Measurements from ENCODE around the gene TRAPPC3. TPM values are rescaled to one million over a fixed set of nuclear protein-coding genes. Genes with fewer than 3 reads are reported as not detected.

Gene TRAPPC3
- total RNA-seq, 1 donor from 2014 or later: 74.4 TPM

DNA sequence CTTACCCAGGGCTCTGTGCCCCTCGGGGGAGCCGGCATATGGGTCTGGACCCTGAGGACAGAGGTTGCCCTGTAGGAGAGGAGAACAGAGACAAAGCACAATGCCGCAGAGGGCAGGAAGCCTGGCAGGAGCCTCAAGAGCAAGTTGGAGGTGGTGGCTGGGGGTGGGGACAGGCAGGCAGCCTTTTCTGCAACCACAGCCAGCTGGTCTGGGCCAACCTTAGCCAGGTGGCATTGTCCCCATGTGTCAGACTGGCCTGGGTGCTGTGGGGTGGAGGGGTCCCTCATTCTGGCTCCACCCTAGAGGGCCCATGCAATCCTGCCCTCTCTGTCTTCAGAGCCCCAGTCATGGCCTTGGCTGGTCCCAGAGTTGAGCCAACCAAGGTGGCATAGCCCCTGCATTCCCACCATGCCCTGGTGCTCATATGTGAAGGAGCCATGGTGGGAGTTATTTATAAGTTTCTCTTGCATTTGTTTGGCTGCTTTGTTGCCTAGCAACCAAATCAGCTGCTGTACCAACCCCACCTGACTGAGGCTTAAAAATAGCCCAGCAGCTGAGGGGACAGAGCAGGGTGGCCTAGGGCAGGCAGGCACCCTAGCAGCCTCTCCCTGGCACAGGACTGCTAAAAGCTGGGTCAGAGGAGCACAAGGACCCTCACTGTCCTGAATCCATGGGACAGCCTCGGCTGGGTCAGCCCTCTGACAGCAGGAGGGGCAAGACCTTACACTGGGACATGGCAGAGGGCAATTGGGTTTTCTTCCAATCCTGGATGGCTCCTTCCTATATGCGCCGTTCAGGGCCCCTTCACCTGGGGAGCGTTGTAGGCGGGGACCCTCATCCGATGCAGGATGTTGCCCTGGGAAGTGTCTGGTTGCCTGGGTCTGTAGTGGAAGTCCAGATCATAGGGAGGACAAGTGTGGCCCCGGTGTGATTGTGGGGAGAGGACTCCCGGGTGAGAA, 26.1 kb upstream of the TRAPPC3 start:
- peaks cover 4% of the 10 kb centered on the region for H3K4me1 Mint-ChIP-seq (ENCODE audit: low read depth)
- no peaks in the 10 kb centered on the region for H3K9me3 Mint-ChIP-seq
- H3K27me3 Mint-ChIP-seq (ENCODE audit: insufficient read depth): no peaks in the 10 kb centered on the region
- H3K27ac Mint-ChIP-seq: peak overlapping the region; percentile 26
- DNase-seq (ENCODE audit: low spot score): no peak
- H3K36me3 Mint-ChIP-seq (ENCODE audit: low read depth): peaks cover 39% of the 10 kb centered on the region
- intact Hi-C loops (cut with micrococcal nuclease): no loop called here
- H3K4me3 Mint-ChIP-seq: no peak overlapping the region

DNA sequence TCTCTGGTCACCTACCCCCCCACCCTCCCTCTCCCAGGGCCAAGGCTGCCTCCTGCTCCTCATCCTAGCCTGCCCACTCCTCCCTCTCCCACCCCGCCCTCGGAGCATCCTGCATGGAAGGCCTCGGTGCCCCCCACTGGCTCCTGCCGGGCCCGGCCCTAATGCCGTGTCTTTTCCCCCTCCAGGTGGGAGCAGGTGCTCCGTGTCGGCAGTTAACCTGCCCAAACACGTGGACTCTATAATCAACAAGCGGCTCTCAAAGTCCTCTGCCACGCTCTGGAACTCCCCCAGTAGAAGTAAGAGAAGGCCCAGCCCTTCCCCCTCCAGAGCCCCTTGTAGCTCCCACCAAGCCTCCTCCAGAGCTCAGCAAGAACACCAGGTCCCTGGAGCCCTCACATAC, 25.4 kb upstream of the TRAPPC3 start:
- DNase-seq (ENCODE audit: low spot score): no peak
- peaks cover 8% of the 10 kb centered on the region for H3K4me1 Mint-ChIP-seq (ENCODE audit: low read depth)
- intact Hi-C loops (cut with micrococcal nuclease): no loop called here
- H3K36me3 Mint-ChIP-seq (ENCODE audit: low read depth): peaks cover 38% of the 10 kb centered on the region
- H3K9me3 Mint-ChIP-seq: no peaks in the 10 kb centered on the region
- H3K4me3 Mint-ChIP-seq: no peak overlapping the region
- peak overlapping the region; percentile 26 for H3K27ac Mint-ChIP-seq
- H3K27me3 Mint-ChIP-seq (ENCODE audit: insufficient read depth): no peaks in the 10 kb centered on the region

DNA sequence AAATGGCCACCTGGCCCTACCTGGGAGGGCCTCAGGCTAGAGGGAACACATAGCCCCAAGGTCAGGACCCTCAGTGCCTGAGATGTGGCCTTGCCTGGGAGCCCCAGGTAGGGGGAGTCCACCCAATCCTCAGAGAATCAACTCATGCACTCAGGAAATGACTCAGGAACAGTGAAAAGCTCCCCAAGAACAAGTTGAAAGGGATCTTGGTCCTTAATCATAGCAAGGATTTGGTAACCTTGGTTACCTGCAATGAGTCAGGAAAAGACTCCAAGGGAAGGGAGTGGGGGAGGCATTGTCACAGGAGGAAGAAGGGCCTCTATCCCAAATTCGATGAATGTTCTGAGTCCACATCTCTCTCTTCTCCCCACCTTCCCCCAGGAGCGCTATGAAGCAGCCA, 23.7 kb upstream of the TRAPPC3 start:
- H3K4me1 Mint-ChIP-seq (ENCODE audit: low read depth): peaks cover 8% of the 10 kb centered on the region
- no peaks in the 10 kb centered on the region for H3K9me3 Mint-ChIP-seq
- H3K27ac Mint-ChIP-seq: no peak overlapping the region
- intact Hi-C loops (cut with micrococcal nuclease): no loop called here
- H3K27me3 Mint-ChIP-seq (ENCODE audit: insufficient read depth): no peaks in the 10 kb centered on the region
- no peak overlapping the region for H3K4me3 Mint-ChIP-seq
- peaks cover 37% of the 10 kb centered on the region for H3K36me3 Mint-ChIP-seq (ENCODE audit: low read depth)
- DNase-seq (ENCODE audit: low spot score): no peak

DNA sequence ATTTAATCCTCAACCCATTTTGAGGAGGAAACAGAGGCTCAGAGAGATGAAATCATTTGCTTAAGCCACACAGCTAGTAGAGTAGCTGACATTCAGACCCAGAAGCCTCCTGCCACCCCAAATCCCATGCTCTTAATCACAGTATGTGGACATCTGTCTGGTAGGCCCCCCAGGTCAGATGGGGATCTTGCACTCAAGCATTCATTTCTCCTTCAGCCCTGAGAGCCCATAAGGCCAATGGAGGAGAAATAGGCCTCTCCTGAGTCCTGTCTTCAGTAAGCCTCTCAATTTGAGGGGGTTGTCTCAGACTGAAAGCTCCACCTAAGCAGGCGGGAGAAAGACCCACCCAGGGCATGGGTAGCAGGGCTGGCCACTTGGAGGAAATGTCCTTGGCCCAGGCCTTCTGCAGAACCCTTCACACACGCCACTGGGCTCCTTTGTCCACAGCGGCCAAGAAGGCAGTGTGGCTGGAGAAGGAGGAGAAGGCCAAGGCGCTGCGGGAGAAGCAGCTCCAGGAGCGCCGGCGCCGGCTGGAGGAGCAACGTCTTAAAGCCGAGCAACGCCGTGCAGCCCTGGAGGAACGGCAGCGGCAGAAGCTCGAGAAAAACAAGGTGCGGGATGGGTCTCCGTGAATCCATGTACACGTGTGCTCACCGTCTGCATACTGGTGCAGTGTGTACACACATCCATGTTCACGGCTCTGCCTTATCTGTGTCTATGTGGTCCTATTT, 22.9 kb upstream of the TRAPPC3 start:
- intact Hi-C loops (cut with micrococcal nuclease): no loop called here
- H3K36me3 Mint-ChIP-seq (ENCODE audit: low read depth): peaks cover 34% of the 10 kb centered on the region
- no peak for DNase-seq (ENCODE audit: low spot score)
- H3K4me1 Mint-ChIP-seq (ENCODE audit: low read depth): peaks cover 10% of the 10 kb centered on the region
- H3K27ac Mint-ChIP-seq: no peak overlapping the region
- H3K4me3 Mint-ChIP-seq: no peak overlapping the region
- H3K27me3 Mint-ChIP-seq (ENCODE audit: insufficient read depth): no peaks in the 10 kb centered on the region
- H3K9me3 Mint-ChIP-seq: no peaks in the 10 kb centered on the region

DNA sequence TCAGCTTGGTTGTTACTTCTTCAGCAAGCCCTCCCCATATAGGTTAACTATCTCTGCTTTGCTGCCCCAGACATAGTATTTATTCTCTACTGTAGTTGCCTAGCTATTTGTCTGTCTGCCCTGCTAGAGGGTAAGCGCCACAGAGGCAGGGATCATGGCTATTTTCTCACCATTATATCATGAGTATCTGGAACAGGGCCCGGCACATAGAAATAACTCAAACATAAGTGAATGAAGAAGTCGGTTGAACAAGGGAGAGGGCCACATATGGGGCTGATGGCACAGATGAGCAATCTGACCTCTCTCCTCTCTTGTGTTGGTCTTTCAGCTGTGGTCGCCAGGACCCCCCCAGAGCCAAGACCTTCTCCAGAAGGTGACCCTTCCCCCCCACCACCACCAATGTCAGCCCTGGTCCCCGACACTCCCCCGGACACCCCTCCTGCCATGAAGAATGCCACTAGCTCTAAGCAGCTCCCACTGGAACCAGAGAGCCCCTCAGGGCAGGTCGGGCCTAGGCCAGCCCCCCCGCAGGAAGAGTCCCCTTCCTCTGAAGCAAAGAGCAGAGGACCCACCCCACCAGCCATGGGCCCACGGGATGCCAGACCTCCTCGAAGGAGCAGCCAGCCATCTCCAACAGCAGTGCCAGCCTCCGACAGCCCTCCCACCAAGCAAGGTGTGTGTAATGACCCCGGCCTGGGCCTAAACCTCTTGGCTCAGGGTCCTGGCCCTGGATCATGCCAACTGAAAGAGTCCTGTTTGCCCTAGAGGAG, 21.5 kb upstream of the TRAPPC3 start:
- Mint-ChIP-seq H3K36me3 (ENCODE audit: low read depth) (peaks cover 39% of the 10 kb centered on the region), H3K27me3 (ENCODE audit: insufficient read depth) (no peaks in the 10 kb centered on the region)

DNA sequence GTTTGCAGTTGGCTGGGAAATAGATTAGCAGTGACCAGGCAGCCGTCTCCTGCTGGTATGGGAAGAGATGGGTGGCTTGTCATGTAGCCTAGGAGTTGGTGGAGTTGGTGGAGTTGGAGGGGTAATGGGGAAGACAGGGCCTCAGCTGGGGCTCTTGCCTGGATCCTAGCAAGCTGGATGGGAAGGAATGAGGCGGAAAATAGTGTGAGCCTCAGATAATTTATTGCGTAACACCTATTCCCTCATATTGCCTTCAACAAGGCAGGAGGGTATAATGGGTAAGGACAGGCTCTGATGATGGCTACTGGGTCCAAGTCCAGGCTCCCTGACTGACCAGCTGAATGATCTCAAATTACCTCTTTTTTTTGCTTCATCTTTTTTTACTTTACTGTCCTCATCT, 19.2 kb upstream of the TRAPPC3 start:
- no peaks in the 10 kb centered on the region for H3K27me3 Mint-ChIP-seq (ENCODE audit: insufficient read depth)
- DNase-seq (ENCODE audit: low spot score): no peak
- peaks cover 39% of the 10 kb centered on the region for H3K36me3 Mint-ChIP-seq (ENCODE audit: low read depth)
- peak overlapping the region; percentile 36 for H3K27ac Mint-ChIP-seq
- no peak overlapping the region for H3K4me3 Mint-ChIP-seq
- H3K4me1 Mint-ChIP-seq (ENCODE audit: low read depth): peaks cover 25% of the 10 kb centered on the region
- intact Hi-C loops (cut with micrococcal nuclease): no loop called here
- no peaks in the 10 kb centered on the region for H3K9me3 Mint-ChIP-seq

More for the DNA sequence above, 21.5 kb upstream of the TRAPPC3 start:
- Mint-ChIP-seq H3K27ac (peak overlapping the region; percentile 23), H3K9me3 (no peaks in the 10 kb centered on the region), H3K4me1 (ENCODE audit: low read depth) (peaks cover 17% of the 10 kb centered on the region), H3K4me3 (no peak overlapping the region)
- intact Hi-C loops (cut with micrococcal nuclease): no loop called here
- DNase-seq (ENCODE audit: low spot score): no peak

DNA sequence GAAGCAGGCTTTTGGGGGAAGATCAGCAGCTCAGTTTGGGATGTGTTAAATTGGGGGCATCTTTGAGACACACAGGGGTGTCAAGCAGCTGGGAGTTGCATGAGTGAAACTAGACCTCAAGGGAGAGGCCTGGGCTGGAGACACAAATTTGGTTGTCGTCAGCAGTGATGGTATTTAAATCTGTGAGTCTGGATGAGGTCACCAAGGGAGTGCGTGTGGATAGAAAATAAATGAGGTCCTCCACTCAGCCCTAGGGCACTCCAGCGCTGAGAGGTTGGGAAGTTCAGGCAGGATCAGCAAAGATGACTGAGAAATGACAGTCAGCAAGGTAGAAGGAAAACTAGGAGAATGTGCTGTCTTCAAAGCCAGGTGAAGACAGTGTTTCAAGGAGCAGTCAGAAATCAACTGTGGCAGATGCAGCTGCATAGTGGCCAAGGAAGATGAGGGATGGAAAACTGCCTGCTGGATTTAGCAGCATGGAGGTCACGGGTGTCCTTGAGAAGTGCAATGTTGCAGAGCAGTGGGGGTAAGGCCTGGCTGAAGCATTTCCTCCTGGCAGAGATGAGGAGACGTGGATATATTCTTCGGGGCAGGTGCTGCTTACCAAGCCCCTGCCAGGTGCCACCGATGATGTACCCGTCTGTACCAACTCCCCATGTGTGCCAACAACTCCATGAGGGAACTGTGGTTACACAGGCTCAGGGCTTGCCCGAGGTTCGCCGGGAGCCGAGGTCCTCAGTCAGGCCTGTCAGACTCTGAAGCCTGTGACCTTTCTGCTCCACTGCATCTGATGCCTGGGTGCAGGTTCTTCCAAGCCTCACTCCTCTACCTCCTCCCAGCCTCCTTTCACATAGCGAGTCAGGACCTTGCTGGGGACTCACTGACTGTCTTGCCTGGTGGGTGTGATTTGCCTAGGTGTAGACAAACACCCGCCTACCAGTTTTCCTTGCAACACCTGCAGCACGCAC, 17.9 kb upstream of the TRAPPC3 start:
- H3K9me3 Mint-ChIP-seq: no peaks in the 10 kb centered on the region
- peaks cover 31% of the 10 kb centered on the region for H3K36me3 Mint-ChIP-seq (ENCODE audit: low read depth)
- H3K4me3 Mint-ChIP-seq: no peak overlapping the region
- H3K27me3 Mint-ChIP-seq (ENCODE audit: insufficient read depth): no peaks in the 10 kb centered on the region
- DNase-seq (ENCODE audit: low spot score): no peak
- peak overlapping the region; percentile 36 for H3K27ac Mint-ChIP-seq
- intact Hi-C loops (cut with micrococcal nuclease): no loop called here
- H3K4me1 Mint-ChIP-seq (ENCODE audit: low read depth): peaks cover 37% of the 10 kb centered on the region

DNA sequence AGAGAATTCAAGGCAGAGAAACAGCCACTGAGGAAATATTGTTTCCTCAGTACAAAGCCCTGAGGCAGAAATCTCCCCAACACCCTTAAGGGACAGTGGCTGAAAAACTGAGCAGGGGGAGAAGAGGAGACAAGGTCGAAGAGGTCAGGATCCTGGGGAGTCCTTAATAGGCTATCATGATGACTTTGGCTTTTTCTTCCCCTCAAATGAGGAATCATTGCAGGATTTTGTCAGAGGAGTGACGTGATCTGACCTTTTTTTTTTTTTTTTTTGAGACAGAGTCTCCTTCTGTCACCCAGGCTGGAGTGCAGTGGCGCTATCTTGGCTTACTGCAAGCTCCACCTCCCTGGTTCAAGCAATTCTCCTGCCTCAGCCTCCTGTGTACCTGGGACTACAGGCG, 16.9 kb upstream of the TRAPPC3 start:
- Mint-ChIP-seq H3K9me3 (no peaks in the 10 kb centered on the region), H3K27ac (peak overlapping the region; percentile 36), H3K27me3 (ENCODE audit: insufficient read depth) (no peaks in the 10 kb centered on the region), H3K36me3 (ENCODE audit: low read depth) (peaks cover 33% of the 10 kb centered on the region), H3K4me1 (ENCODE audit: low read depth) (peaks cover 48% of the 10 kb centered on the region), H3K4me3 (no peak overlapping the region)
- DNase-seq (ENCODE audit: low spot score): no peak
- intact Hi-C loops (cut with micrococcal nuclease): no loop called here

DNA sequence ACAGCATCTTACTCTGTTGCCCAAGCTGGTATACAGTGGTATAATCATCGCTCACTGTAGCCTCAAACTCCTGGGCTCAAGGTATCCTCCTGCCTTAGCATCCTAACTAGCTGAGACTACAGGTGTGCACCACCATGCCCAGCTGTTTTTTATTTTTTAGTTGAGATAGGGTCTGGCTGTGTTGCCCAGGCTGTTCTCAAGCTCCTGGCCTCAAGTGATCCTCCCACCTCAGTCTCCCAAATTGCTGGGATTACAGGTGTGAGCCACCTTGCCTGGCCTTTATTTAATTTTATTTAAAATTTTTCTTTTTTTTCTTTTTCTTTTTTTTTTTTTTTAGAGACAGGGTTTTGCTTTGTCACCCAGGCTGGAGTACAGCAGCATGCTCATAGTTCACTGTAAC, 15.9 kb upstream of the TRAPPC3 start:
- Mint-ChIP-seq H3K36me3 (ENCODE audit: low read depth) (peaks cover 29% of the 10 kb centered on the region), H3K27ac (no peak overlapping the region), H3K9me3 (no peaks in the 10 kb centered on the region), H3K27me3 (ENCODE audit: insufficient read depth) (no peaks in the 10 kb centered on the region), H3K4me3 (no peak overlapping the region), H3K4me1 (ENCODE audit: low read depth) (peaks cover 53% of the 10 kb centered on the region)
- no peak for DNase-seq (ENCODE audit: low spot score)
- intact Hi-C loops (cut with micrococcal nuclease): no loop called here

DNA sequence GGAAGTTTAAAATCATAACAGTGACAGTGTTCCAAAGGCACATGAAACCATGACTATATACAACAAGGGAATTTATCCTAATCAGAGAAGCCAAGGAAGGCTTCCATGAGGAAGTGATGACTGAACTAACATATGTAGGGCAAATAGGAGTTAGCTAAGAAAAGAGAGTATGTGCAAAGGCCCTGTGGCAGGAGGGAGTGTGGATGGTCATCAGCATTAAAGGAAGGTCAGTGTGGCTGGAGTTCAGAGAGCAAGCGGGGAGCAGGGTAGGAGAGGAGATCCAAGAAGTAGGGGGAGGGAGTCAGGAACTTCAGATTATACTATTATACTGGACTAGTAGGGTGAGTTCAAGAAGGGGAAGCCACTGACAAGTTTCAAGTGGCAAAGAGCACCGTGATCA, 15.1 kb upstream of the TRAPPC3 start:
- Mint-ChIP-seq H3K36me3 (ENCODE audit: low read depth) (peaks cover 30% of the 10 kb centered on the region), H3K4me3 (no peak overlapping the region), H3K9me3 (no peaks in the 10 kb centered on the region), H3K27ac (peak overlapping the region; percentile 58), H3K27me3 (ENCODE audit: insufficient read depth) (no peaks in the 10 kb centered on the region), H3K4me1 (ENCODE audit: low read depth) (peaks cover 58% of the 10 kb centered on the region)
- intact Hi-C loops (cut with micrococcal nuclease): no loop called here
- no peak for DNase-seq (ENCODE audit: low spot score)

DNA sequence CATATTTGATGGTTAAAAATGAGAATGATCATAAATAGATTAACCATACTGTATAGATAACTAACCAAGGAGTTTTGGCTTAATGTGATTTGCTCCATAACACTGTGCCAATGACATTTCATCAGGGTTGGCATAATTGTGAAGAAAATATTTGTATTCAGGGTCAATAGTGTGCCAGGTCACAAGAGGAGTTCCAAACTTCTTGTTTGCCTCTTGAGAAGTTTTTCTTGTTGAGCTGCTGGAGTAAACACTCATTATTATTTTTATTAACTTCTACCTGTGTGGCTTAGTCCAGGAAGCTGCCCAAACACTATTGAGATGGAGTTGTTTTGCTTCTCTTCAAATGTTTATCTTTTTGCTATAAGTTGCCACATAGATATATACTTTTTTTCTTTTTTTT, 14.1 kb upstream of the TRAPPC3 start:
- no peak for DNase-seq (ENCODE audit: low spot score)
- Mint-ChIP-seq H3K27ac (peak overlapping the region; percentile 99), H3K36me3 (ENCODE audit: low read depth) (peaks cover 34% of the 10 kb centered on the region), H3K27me3 (ENCODE audit: insufficient read depth) (no peaks in the 10 kb centered on the region), H3K9me3 (no peaks in the 10 kb centered on the region), H3K4me1 (ENCODE audit: low read depth) (peaks cover 65% of the 10 kb centered on the region), H3K4me3 (no peak overlapping the region)
- intact Hi-C loops (cut with micrococcal nuclease): no loop called here

DNA sequence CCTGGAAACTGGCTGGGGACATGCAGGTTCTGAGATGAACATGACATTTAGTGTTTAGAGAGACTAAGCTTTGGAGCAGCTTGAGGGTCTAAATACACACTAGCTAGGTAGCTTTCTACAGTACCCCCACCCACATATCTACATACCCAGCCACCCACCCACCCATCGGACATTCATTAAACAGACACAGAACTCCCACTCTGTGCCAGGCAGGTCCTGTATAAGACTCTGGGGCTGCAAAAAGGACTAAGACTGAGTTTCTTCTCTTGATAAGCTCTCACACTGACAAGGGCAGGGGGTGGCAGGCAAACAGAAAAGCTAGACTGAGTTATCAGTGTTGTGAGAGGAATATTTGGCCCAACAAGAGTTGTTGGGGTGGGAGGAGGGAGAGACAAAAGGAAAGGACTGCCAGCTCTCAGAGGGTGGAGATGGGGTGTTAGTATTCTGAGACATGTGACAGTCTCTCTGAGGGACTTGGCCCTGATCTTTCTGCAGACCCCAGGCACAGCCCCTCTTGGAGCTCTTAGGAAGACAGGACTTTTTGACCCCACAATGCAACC, 13.5 kb upstream of the TRAPPC3 start:
- peak overlapping the region; percentile 99 for H3K27ac Mint-ChIP-seq
- intact Hi-C loops (cut with micrococcal nuclease): no loop called here
- no peaks in the 10 kb centered on the region for H3K27me3 Mint-ChIP-seq (ENCODE audit: insufficient read depth)
- peaks cover 36% of the 10 kb centered on the region for H3K36me3 Mint-ChIP-seq (ENCODE audit: low read depth)
- peaks cover 71% of the 10 kb centered on the region for H3K4me1 Mint-ChIP-seq (ENCODE audit: low read depth)
- H3K9me3 Mint-ChIP-seq: no peaks in the 10 kb centered on the region
- DNase-seq (ENCODE audit: low spot score): no peak
- peak overlapping the region; percentile 91 for H3K4me3 Mint-ChIP-seq

Data from activated T-helper 1 cell treated with anti-CD3 and anti-CD28 coated beads, Interleukin-12 subunit alpha, Interleukin-12 subunit beta, Interleukin-2, Interleukin-4 antibody, amounts not matched to agents 30 ng/mL and 10 ng/mL and 1 ng/mL, durations not matched to agents 14 hours and 24 hours and 36 hours (primary cell).